GM21717 (cell line): ENCODE measurements around the gene RSPRY1.

ENCODE experiments used
- ATAC-seq: cut with Tn5 transposase; IDR thresholded peaks from one replicate; pipeline ENCODE4 v1.9.1; 2021; ENCODE audit warnings: mild to moderate bottlenecking, moderate library complexity; ENCODE audit not compliant: unreplicated experiment

Gene RSPRY1

GRCh38 chr16:57216968-57217367 lies 30.8 kb downstream of the RSPRY1 start:
- ATAC-seq = no peak

GRCh38 chr16:57223057-57223456 lies 36.9 kb downstream of the RSPRY1 start:
- ATAC-seq = no peak

- no peak for ATAC-seq
Measured at GRCh38 chr16:57224651-57225335, 38.7 kb downstream of the RSPRY1 start.

DNA sequence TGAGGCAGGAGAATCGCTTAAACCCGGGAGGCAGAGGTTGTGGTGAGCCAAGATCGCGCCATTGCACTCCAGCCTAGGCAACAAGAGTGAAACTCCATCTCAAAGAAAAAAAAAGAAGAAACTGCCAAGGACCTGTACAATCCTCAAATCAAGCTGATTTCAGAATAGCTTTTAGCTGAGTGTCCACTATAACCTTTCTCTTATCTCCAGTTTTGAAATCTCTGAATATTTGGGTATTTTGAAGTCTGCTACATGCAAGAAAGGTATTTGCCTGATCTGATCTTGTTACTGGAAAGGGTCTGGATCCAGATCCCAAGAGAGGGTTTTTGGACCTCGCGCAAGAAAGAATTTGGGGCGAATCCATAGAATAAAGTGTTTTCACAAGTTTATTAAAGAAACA lies 39.8 kb downstream of the RSPRY1 start:
- no peak for ATAC-seq

DNA sequence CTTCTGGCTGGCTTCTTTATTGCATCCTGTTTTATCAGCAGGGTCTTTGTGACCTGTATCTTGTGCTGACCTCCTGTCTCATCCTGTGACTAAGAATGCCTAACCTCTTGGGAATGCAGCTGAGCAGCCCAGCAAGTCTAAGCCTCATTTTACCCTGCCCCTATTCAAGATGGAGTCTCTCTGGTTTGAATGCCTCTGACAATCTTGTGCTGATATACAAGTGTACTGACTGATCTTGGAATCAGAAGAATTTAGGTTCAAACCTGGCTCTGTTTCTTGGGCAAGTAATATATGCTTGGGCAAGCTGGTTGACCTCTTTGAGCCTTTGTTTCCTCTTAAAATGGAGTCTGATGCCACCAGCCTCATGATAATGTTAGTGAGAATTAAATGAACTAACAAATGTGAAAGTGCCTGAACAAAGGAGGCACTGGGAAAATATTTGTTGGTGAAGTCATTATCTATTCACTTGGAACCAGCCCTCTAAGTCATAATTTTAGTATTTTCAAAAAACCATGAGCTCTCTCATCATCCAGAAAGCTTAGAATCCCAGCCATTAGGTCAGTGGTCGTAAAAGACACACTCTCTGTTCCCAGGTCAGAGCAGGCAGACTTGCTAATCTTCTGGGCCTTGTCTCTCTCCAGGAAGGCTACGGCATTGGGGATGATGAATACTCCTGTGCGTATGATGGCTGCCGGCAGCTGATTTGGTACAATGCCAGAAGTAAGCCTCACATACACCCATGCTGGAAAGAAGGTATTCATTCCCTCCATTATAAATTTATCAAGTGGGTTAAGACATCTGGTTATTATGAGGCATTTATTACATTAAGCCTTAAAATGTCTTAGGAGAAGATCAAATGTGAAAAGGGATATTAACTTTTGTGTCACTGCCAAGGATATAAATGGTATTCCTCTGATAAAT lies 40.8 kb downstream of the RSPRY1 start:
- no peak for ATAC-seq

- no peak for ATAC-seq
Measured at GRCh38 chr16:57229079-57229478, 43.0 kb downstream of the RSPRY1 start.

DNA sequence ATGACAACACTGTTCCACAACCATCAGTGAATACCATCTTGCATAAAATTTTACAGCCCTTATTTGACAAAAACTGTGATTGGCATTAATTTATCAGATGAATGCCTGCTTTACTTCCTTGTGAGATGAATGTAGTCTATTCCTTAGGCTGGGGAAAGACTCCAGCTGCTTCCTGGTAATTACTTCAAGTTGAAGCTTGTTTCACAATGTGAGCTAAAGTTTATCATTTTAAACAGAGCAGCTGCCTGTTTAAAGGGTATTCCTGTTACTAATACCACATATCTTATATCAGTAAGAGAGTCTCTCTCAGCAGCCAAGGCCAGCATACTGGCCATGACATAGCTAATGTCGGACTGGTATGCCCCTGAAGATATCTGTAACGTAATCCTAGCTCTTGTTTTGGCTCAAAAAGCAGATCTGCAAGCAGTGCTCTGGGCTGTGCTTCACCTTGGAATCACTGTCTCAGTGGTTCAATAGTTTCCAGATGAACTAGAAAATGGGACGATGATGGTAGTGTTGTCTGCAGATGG lies 45.8 kb downstream of the RSPRY1 start:
- no peak for ATAC-seq

DNA sequence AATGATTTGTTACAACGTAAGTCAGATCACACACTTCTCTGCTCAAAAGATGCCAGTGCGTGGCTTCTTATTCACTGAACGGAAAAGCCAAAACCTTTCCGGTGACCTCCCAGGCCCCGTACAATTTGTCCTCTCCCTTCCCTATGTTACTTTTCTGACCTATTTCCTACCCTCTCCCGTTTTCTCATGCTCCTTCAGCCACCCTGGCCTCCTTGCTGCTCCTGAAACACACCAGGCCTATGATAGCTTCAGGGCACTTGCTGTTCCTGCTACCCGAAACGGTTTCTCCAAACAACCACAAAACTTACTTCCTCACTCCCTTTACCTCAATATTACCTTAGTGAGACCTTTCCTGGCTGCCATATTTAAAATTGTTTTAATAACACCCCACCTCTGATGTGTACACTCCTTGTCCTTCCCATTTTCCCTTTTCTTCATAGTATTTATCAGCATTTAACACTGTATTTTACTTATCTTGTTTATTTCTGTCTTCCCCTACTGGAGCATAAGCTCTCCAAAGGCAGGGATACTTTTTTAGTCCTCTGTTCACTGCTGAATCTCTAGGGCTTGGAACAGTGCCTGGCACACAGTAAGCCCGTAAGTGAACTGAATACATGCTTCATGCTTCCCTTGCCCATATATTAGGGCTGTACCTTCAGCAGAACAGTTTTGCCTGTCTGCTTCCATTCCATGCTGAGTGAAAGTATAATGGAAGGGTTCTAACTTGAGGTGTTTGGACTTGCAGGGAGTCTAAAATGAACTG lies 48.0 kb downstream of the RSPRY1 start:
- ATAC-seq = no peak

DNA sequence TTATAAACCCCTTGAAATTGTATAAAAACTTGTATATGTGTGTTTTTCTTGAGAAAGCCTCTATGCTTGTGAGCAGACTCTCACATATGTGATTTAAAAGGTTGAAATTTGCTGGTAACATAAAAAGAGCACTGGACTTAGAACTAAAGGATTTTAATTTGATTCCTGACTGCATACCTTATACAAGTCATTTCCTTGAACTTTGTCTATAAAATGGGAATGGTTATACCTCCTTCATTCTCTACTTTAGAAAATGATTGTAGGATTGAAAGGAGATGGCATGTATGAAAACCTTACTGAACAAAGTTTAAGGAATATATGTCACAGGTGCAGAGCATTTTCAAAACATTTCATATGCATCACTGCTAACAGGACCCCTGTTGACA lies 48.6 kb downstream of the RSPRY1 start:
- ATAC-seq = no peak

- no peak for ATAC-seq
Measured at GRCh38 chr16:57235128-57236021, 49.2 kb downstream of the RSPRY1 start.

DNA sequence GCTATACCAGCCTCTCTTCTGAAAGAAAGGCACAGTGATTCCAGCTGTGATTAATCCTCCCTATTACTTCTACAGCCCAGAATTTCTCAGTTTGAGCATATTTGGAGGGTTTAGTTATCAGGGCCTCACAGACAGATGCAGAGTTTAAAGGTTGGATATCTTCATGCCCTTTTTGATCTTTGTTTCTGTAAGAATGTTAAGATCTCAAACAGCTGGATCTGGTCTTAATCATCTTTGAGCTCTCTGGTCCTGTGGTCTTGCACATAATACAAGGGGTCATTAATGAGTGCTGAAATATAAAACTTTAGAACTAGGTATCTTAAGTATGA lies 49.9 kb downstream of the RSPRY1 start:
- ATAC-seq = no peak

DNA sequence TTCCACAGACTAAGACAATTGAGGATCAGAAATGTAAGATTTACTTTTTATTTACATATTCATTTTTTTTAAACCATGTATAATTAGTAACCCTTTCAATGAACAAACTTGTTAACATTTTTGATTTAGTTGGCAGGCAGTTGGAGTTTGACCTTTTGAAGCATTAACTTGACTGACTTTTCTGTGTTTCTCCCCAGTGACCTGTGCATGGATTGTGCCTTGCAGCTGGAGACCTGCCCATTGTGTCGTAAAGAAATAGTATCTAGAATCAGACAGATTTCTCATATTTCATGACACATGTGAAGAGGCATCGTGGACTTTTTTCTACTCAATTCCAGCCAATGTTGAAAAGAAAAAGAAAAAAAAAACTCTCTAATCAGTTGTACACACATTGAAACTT lies 52.6 kb downstream of the RSPRY1 start:
- ATAC-seq = no peak

GRCh38 chr16:57239107-57239506 lies 53.0 kb downstream of the RSPRY1 start:
- ATAC-seq = no peak

GRCh38 chr16:57240851-57241250 lies 54.7 kb downstream of the RSPRY1 start:
- ATAC-seq = no peak

GRCh38 chr16:57242650-57243049 lies 56.5 kb downstream of the RSPRY1 start:
- no peak for ATAC-seq

DNA sequence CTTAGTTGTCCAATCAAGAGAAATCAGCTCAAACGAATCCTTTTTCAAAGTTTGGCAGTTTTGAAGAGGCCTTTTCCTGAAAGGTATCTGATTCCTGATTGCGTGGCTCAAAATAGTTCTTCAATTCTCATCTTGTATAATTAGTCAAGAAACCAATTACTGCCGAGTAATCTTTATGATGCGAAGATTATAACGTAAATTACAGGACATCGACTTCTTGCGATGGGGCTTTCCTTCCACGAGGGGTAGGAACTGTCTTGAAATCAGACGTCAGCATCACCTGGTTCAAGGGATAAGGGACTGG lies 58.3 kb downstream of the RSPRY1 start:
- ATAC-seq = peak; percentile 25

GRCh38 chr16:57244767-57245471 lies 58.8 kb downstream of the RSPRY1 start, which contains the start of gene ARL2BP:
TSS of gene ARL2BP (plus strand) at chr16:57245259. CDS start at chr16:57245368, 109 bp downstream.
- peak; percentile 94 for ATAC-seq

- ATAC-seq = peak; percentile 36
Measured at GRCh38 chr16:57245472-57246113, 59.5 kb downstream of the RSPRY1 start.

DNA sequence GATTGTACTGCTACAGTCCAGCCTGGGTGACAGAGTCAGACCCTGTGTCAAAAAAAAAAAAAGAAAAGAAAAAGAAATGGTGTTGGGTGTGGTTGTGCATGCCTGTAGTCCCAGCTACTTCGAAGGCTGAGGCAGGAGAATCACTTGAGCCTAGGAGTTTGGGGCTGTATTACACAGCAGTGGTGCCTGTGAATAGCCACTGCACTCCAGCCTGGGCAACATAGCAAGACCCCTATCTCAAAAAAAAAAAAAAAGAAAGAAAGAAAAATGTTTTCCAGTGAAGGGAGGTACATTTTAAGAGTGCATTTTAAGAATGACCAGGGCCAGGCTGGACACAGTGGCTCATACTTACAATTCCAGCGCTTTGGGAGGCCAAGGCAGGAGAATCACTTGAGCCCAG lies 65.2 kb downstream of the RSPRY1 start:
- no peak for ATAC-seq
